Osteoblast (primary cell): ENCODE measurements around the gene TSPO. TPM values are rescaled to one million over a fixed set of nuclear protein-coding genes. Genes with fewer than 3 reads are reported as not detected.

Experiments used
- DNase-seq: peaks from one replicate; pipeline ENCODE4 v3.0.0; 2011; ENCODE audit warnings: low spot score, mixed read lengths; ENCODE audit not compliant: insufficient read length; ENCODE audit errors: missing footprints
- H2AFZ ChIP-seq: 2 replicates; pipeline ENCODE4 v1.6.0; 2011; ENCODE audit warnings: mild to moderate bottlenecking, low read length
- H3K27ac ChIP-seq: 2 replicates; pipeline ENCODE4 v1.5.1; 2011; ENCODE audit warnings: mild to moderate bottlenecking, low read depth, low read length, moderate library complexity
- H3K27me3 ChIP-seq: 2 replicates; pipeline ENCODE4 v1.6.0; 2012; ENCODE audit warnings: mild to moderate bottlenecking, control low read depth, inconsistent platforms, low read length, moderate library complexity; ENCODE audit not compliant: insufficient read depth
- H3K36me3 ChIP-seq: 2 replicates; pipeline ENCODE4 v1.5.1; 2011; ENCODE audit warnings: mild to moderate bottlenecking, low read length, control low read depth, moderate library complexity; ENCODE audit not compliant: insufficient read depth
- H3K4me1 ChIP-seq: 2 replicates; pipeline ENCODE4 v1.5.1; 2011; ENCODE audit warnings: mild to moderate bottlenecking, low read length, control low read depth, moderate library complexity; ENCODE audit not compliant: insufficient read depth
- H3K4me2 ChIP-seq: 2 replicates; pipeline ENCODE4 v1.6.0; 2011; ENCODE audit warnings: mild to moderate bottlenecking, low read length; ENCODE audit not compliant: insufficient read depth
- H3K4me3 ChIP-seq: fragments of 200-600 bp; sonication (generic); 3 replicates; pipeline ENCODE4 v1.5.1; 2012; ENCODE audit warnings: mild to moderate bottlenecking, low read length, inconsistent platforms; ENCODE audit not compliant: insufficient read depth
- H3K79me2 ChIP-seq: 2 replicates; pipeline ENCODE4 v1.6.0; 2012; ENCODE audit warnings: mild to moderate bottlenecking, low read length, control low read depth, inconsistent platforms; ENCODE audit not compliant: insufficient read depth
- H3K9me3 ChIP-seq: 2 replicates; pipeline ENCODE4 v1.5.1; 2011; ENCODE audit warnings: low read depth, low read length, control low read depth
- H4K20me1 ChIP-seq: 2 replicates; pipeline ENCODE4 v1.6.0; 2012; ENCODE audit warnings: mild to moderate bottlenecking, low read length, control low read depth; ENCODE audit not compliant: insufficient read depth
- CTCF ChIP-seq: IDR thresholded peaks from 2 replicates; pipeline ENCODE4 v1.5.1; 2011; ENCODE audit warnings: mild to moderate bottlenecking, low read depth, low read length, moderate library complexity; ENCODE audit errors: extremely low read depth
- total RNA-seq: library from RNA; depleted of rRNA; stranded (reverse); fragments of >200 nt; gene quantifications from 2 replicates; pipeline ENCODE4 v1.2.3, GENCODE V29; 2012

The TSPO gene
- total RNA-seq, 1 donor, result 297 TPM

GRCh38 chr22:43114958-43115357 lies 36.4 kb upstream of the TSPO start:
- Histone ChIP-seq H3K4me2 (no peak overlapping the region), H3K36me3 (no peaks in the 10 kb centered on the region), H4K20me1 (no peaks in the 10 kb centered on the region), H2AFZ (no peak overlapping the region), H3K27ac (no peak overlapping the region), H3K79me2 (no peaks in the 10 kb centered on the region), H3K9me3 (no peaks in the 10 kb centered on the region), H3K4me1 (peaks cover 4% of the 10 kb centered on the region), H3K4me3 (no peak overlapping the region), H3K27me3 (peaks cover 35% of the 10 kb centered on the region)
- no peak for DNase-seq
- TF ChIP-seq CTCF, result no peak

- Histone ChIP-seq H3K36me3 (no peaks in the 10 kb centered on the region), H3K79me2 (no peaks in the 10 kb centered on the region), H3K27me3 (peaks cover 16% of the 10 kb centered on the region), H3K4me3 (no peak overlapping the region), H3K27ac (no peak overlapping the region), H3K4me2 (no peak overlapping the region), H4K20me1 (no peaks in the 10 kb centered on the region), H3K4me1 (no peaks in the 10 kb centered on the region), H3K9me3 (no peaks in the 10 kb centered on the region), H2AFZ (no peak overlapping the region)
- TF ChIP-seq CTCF, result no peak
- DNase-seq, result no peak
Observed at GRCh38 chr22:43116932-43117331, 34.4 kb upstream of the TSPO start.

- H3K79me2 ChIP-seq, result no peaks in the 10 kb centered on the region
- no peaks in the 10 kb centered on the region for H3K9me3 ChIP-seq
- no peak overlapping the region for H3K27ac ChIP-seq
- H3K4me2 ChIP-seq, result no peak overlapping the region
- no peak overlapping the region for H3K4me3 ChIP-seq
- peaks cover 14% of the 10 kb centered on the region for H3K27me3 ChIP-seq
- no peak overlapping the region for H2AFZ ChIP-seq
- no peak for DNase-seq
- no peak for TF ChIP-seq CTCF
- H3K4me1 ChIP-seq, result no peaks in the 10 kb centered on the region
- no peaks in the 10 kb centered on the region for H3K36me3 ChIP-seq
- no peaks in the 10 kb centered on the region for H4K20me1 ChIP-seq
Observed at GRCh38 chr22:43118024-43118849, 33.1 kb upstream of the TSPO start.

- no peaks in the 10 kb centered on the region for H3K36me3 ChIP-seq
- H3K4me2 ChIP-seq, result no peak overlapping the region
- H3K27ac ChIP-seq, result no peak overlapping the region
- no peaks in the 10 kb centered on the region for H3K9me3 ChIP-seq
- H3K4me3 ChIP-seq, result no peak overlapping the region
- H3K27me3 ChIP-seq, result peaks cover 9% of the 10 kb centered on the region
- H3K79me2 ChIP-seq, result no peaks in the 10 kb centered on the region
- no peak for TF ChIP-seq CTCF
- no peak for DNase-seq
- H2AFZ ChIP-seq, result no peak overlapping the region
- H4K20me1 ChIP-seq, result no peaks in the 10 kb centered on the region
- H3K4me1 ChIP-seq, result no peaks in the 10 kb centered on the region
Observed at GRCh38 chr22:43118953-43119458, 32.4 kb upstream of the TSPO start.
